Upper lobe of right lung (tissue), 1 donor: ENCODE data around the gene MT1M. TPM values are rescaled to one million over a fixed set of nuclear protein-coding genes. Genes with fewer than 3 reads are reported as not detected.
"Not testable (repeated sequence)": the region's sequence is repeated elsewhere in the genome, so short reads cannot be mapped to it uniquely, and the experiment has no call there.

Experiments
- ATAC-seq: fragments of 200-7000 bp; cut with Tn5 transposase; one replicate; pipeline ENCODE4 v1.9.1; 2020; ENCODE audit warnings: mild to moderate bottlenecking, moderate library complexity
- DNase-seq: peaks from one replicate; pipeline ENCODE4 v3.0.0-alpha.2; 2020
- H3K27ac ChIP-seq: fragments of 200-600 bp; one replicate; pipeline ENCODE4 v1.8.0; 2022
- H3K27me3 ChIP-seq: fragments of 200-600 bp; one replicate; pipeline ENCODE4 v1.8.0; 2022; ENCODE audit warnings: mild to moderate bottlenecking
- H3K36me3 ChIP-seq: fragments of 200-600 bp; one replicate; pipeline ENCODE4 v1.8.0; 2022
- H3K4me1 ChIP-seq: fragments of 200-600 bp; one replicate; pipeline ENCODE4 v1.8.0; 2022
- H3K4me3 ChIP-seq: fragments of 200-600 bp; one replicate; pipeline ENCODE4 v1.8.0; 2022; ENCODE audit warnings: mild to moderate bottlenecking
- H3K9me3 ChIP-seq: fragments of 200-600 bp; one replicate; pipeline ENCODE4 v1.8.0; 2022
- CTCF ChIP-seq: fragments of 200-600 bp; IDR thresholded peaks from one replicate; pipeline ENCODE4 v1.8.0; 2022; ENCODE audit warnings: antibody characterized with exemption
- intact Hi-C: fragments of 100-400 bp; cut with DNase I; formaldehyde crosslinking; loops from one replicate; pipeline ENCODE4 v1.11.0; 2022
- long read RNA-seq: library from polyadenylated mRNA; unstranded; transcript quantifications from one replicate; pipeline ENCODE4 v2.0.0, GENCODE V29; 2021
- total RNA-seq: library from RNA; stranded (reverse); fragmentation: NEBNext Ultra II Directional; extraction: Animal tissue kit (Norgen Biotek cat#: 25700); gene quantifications from one replicate; pipeline ENCODE4 v1.2.1, GENCODE V29; 2021
- donor health status: DM: no; HTN: yes; CAD: no; lungs with severe emphysema.

Gene MT1M
- 40.3 TPM for total RNA-seq
- long read RNA-seq, partial matches to known transcripts: 0 of 4 reads
- long read RNA-seq, other reads (novel, unspliced or antisense): 1 of 4 reads

- Histone ChIP-seq H3K27ac (peak within 1 kb of the TSS; percentile 83), H3K4me1 (peaks cover 7% of the 10 kb centered on the region), H3K4me3 (peak within 1 kb of the TSS; percentile 46), H3K9me3 (no peaks in the 10 kb centered on the region), H3K27me3 (peaks cover 22% of the 10 kb centered on the region), H3K36me3 (no peaks in the 10 kb centered on the region)
- intact Hi-C loops: no loop called here
- DNase-seq (peak; percentile 81), ATAC-seq (peak; percentile 84)
- TF ChIP-seq CTCF: no peak
These were observed at the start of gene MT1M for GRCh38 chr16:56632156-56632847. MT1M (plus strand) TSS chr16:56632659; CDS start chr16:56632732, 73 bp downstream.

- H3K27ac ChIP-seq, H3K4me3 ChIP-seq, intact Hi-C loops, H3K27me3 ChIP-seq, H3K4me1 ChIP-seq, DNase-seq, H3K36me3 ChIP-seq, ATAC-seq, H3K9me3 ChIP-seq: not testable (repeated sequence)
These were observed 49.5 kb upstream of the MT1M start for GRCh38 chr16:56582911-56583310.

- H3K36me3 ChIP-seq: no peaks in the 10 kb centered on the region
- H3K27me3 ChIP-seq: peaks cover 4% of the 10 kb centered on the region
- H3K27ac ChIP-seq: no peak overlapping the region
- no peak overlapping the region for H3K4me3 ChIP-seq
- DNase-seq (no peak), ATAC-seq (no peak)
- intact Hi-C loops: no loop called here
- no peak for TF ChIP-seq CTCF
- H3K4me1 ChIP-seq: no peaks in the 10 kb centered on the region
- no peaks in the 10 kb centered on the region for H3K9me3 ChIP-seq
These were observed 48.9 kb upstream of the MT1M start for GRCh38 chr16:56583351-56584168.

GRCh38 chr16:56584276-56584675 lies 48.2 kb upstream of the MT1M start:
- Histone ChIP-seq H3K36me3 (no peaks in the 10 kb centered on the region), H3K27me3 (peaks cover 11% of the 10 kb centered on the region), H3K4me3 (no peak overlapping the region), H3K27ac (no peak overlapping the region), H3K4me1 (peaks cover 4% of the 10 kb centered on the region), H3K9me3 (no peaks in the 10 kb centered on the region)
- intact Hi-C loops: no loop called here
- TF ChIP-seq CTCF: no peak
- ATAC-seq: no peak
- DNase-seq: no peak

- Histone ChIP-seq H3K36me3 (no peaks in the 10 kb centered on the region), H3K9me3 (no peaks in the 10 kb centered on the region), H3K4me3 (peak overlapping the region; percentile 31), H3K27ac (no peak overlapping the region), H3K27me3 (peaks cover 20% of the 10 kb centered on the region), H3K4me1 (peaks cover 9% of the 10 kb centered on the region)
- DNase-seq (no peak), ATAC-seq (no peak)
- no peak for TF ChIP-seq CTCF
- intact Hi-C loops: no loop called here
These were observed 43.7 kb upstream of the MT1M start for GRCh38 chr16:56588781-56589140.
